ENCODE measurements around the gene LHPP.

The LHPP gene

DNA sequence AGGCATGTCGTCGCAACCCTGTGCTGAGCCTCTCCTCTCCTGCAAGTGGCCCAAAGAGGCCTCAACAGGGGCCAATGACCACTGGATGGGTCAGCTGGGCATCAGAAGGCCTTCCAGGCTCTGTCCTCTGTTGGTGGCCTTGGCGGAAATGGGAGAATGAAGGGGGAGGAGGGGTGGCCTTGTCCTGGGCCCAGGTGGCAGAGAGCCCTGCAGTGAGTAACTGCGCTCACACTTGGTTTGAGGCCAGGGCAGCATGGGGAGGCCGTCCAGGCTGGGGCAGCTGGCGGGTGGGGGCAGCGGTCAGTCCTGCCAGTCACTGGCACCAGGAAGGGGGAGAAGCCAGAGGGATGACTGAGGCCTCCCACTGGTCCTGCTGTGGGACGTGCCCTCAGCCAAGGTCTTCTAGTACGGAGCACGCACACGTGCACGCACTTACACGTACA lies 59.8 kb downstream of the LHPP start:
- DNase-seq (ENCODE audit: low read depth): no peak

DNA sequence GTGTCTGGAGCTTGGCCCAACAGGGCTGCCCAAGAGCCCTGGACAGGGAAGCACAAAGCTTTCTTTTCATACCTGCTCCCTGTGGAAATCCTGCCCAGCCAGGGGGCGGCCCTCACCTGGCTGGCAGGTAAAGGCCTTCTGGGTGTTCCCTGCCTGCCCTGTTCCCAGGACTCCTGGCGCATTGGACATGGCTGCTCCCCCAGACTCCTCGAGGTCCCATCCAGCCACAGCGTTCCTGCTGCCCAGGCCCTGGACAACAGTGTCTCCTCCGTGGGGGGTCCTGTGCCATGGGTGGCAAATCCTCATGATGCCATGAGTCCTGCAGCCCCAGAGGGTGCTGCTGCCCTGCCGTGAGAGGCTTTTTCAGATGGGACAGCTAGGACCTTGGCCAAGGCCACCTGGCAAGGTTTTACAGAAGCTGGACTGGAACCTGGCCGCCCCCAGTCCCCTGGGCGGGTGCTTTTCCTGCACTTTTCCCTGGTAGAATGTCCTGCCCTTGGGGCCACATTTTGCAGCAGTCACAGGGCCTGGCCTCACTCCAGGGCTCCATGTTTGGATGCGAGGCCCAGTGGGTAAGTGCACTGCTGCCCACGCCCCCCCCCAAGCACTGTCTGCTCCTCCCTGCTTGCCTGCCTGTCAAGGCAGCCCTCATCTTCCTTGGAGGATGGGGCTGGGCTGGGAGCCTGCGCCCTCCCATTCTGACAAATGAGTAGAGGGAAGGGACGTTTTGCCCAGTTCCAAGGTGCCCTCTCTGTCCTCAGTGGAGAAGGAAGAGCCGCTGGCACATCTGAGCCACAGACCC lies 60.7 kb downstream of the LHPP start:
- DNase-seq (ENCODE audit: low read depth): no peak

DNA sequence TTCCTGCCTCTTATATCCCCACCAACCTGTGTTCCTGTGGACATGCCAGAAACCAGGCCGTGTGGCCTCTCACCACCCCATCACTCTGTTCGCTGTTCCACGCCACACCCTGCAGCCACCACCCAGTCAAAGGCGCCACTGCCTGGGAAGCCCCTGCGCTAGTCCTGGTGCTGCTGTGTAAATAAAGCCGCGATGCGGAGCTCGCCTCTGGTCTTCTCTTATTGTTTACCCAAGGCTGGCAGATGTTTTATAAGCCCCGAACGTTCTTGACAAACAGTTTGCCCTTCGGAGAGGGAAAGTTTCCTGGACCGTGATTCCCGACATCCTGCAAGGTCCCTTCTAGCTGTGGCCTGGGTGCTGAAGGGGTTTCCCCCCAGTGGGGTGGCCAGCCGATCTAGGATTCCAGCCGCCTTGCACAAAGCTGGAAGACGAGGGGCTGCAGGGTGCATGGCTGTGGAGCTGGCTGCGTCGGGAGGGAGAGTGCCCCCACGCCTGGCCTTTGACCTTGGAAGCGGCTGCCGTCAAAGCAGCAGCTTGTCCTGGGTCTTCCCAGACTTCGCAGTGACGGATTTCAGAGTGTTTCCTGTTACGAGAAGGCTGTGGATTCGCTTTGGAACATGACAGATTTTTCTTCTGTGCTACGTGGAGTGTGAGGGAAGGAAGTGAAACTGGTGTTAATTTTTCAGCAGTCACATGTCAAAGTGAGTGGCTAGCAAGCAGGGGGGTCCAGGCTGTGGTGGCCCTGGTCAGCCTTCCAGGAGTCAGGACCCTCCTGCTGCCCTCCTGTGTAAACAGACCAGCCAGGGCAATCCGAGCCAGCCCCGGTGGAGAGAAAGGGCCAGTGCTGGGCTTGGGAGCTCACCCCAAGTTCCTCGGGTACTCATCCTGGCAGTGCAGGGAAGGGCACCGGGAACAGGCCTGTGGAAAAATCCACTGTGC lies 61.6 kb downstream of the LHPP start:
- no peak for DNase-seq (ENCODE audit: low read depth)

DNA sequence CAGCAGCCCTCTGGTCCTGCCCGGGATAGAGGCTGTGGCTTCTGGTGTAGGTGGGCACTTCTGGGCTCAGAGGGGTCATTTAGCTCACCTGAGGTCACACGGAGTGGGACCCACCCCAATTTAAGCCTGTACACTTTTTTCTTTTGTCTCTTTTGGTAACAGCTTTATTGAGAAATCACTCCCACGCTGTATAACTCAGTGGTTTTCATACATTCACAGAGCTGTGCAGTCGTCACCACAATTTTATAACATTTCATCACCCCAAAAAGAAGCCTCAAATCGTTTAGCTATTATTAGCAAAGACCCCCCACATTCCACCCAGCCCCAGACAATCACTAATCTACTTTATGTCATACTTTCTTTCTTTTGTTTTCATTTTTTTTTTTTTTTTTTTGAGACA lies 62.3 kb downstream of the LHPP start:
- no peak for DNase-seq (ENCODE audit: low read depth)

DNA sequence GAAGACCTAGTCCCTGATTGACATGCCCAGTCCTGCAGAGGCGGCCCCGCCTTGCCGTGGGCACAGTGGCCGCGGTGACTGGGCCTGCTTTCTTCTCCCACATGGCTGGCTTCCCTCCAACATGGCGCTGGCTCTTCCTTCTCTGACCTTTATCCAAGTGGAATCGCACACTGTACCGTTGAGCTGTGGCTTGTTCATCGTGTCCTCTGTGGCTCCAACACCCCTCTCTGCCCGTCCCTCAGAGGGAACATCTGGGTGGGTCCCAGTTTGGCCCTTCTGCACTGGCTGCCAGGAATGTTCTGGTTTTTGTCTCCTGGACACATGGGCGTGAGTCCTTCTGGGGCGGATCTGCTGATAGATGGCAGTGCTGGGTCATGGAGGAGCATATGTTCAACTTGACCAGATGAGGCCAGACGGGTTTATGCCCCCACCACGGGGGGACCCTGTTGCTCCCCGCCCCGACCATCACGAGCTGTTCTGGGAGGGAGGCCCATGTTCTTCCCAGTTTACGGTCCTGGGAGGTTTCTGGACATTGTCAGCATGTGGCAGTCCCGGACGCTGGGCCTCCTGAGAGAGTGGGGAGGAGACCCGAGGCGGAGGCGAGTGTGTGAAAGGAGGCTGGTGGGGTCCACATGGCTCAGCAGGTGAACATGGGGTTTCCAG lies 63.5 kb downstream of the LHPP start:
- no peak for DNase-seq (ENCODE audit: low read depth)

DNA sequence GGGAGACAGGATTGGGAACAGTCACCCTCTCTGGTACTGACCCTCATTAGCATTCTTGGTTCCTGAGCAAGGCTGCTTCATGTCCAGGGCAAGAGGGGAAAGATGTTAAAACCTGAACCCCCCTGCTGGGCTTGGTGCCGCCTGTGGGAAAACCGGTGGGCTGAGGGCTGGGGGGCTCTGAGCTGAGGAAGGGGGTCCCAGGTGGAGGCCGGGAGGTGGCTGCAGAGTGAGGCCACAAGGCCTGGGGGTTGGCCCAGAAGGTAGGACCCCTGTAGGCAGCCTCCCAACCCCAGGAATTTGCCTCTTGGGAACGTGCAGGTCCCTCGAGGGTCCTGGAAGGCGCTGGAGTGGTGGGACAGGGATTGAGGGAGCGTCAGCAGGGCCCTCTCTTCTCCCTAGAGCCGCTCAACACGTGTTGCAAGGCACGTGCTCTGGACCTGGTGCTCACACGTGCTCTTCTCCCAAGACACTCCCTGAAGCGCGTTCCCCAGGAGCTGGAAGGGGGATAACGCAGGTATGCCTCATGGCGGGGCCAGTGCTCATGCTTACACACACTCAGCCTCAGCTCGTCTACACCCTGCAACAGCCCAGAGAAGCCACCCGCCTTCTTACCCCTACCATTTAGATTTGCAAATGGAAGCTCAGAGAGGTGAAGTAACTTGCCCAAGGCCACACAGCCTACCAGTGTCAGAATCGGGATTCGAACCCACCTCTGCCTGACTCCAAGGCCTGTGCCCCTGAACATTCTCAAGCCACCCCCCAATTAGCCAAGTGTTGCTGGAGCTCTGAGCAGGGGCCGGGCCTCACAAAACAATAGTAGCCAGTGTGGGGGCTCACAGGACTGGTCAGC lies 64.4 kb downstream of the LHPP start:
- DNase-seq (ENCODE audit: low read depth): no peak

DNA sequence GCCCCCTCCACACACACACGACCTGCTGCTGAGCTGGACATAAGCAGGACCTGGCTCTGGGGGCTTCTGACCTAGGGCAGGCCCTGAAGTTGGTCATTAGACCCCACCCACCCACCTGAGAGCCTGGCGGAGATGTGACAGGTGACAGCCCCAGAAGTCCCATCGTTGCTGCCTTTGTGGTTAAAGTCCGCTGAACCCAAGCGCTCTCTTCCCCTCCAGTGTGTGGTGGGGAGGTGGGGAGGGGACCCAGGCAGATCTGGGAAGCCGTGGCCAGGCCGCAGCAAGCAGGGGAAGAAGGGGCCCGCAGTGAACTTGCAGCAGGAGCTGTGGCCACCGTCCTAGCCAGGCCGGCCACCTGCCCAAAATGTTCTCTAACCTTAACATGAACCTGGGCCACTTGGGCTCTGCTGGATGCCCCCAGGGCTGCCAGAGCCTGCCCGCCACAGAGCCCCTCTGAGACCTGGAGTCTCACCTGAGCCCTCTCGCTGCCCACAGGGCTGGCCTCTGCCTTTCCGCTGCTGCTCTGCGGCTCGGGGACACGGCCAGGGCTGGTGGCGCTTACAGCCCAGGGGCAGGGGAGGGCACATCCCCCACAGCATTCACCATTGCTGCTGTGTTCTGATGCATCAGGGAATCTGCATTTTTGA lies 65.1 kb downstream of the LHPP start:
- DNase-seq (ENCODE audit: low read depth): no peak

DNA sequence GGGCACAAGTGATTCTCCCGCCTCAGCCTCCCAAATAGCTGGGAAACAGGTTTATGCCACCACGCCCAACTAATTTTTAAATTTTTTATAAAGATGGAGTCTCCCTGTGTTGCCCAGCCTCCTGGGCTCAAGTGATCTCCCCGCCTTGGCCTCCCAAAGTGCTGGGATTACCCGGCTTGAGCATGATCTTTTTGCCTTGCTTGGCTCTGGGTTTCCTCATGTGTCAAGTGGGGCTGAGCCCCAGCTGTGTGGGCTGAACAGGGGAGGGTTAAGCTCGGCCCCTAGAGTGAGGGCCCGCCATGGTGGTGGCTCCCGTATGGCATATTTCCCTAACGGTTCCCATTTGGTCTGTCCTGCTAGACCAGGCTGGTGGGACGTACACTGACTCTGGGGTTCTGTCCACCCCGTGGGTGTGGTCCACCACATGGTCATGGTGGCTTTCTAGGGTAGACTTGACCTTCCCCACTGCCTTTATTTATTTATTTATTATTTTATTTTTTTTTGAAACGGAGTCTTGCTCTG lies 66.3 kb downstream of the LHPP start:
- no peak for DNase-seq (ENCODE audit: low read depth)

DNA sequence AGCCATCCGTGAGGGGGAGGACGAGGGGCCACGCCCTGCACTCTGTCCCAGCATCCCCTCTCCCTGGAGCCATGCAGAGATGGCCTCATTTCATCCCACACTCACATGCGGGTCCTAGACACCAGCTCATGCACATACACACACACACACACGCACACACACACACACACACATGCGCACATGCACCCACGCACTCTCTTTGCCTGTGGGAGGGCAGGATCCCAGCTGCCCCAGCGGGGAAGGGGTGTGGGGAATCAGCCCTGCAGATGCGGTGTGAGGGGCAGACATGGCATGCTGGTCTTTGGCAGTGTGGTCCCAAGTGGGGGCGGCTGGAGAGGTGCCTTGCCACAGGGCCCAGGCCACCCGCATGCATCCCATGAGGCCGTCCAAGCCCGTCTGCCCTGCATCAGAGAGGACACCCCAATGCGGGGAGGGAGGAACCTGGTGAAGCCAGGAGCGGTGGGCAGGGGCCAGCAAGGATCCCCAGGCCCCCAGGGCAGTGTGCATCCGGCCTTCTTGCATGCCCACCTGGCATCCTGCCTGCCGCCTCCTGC lies 68.1 kb downstream of the LHPP start:
- DNase-seq (ENCODE audit: low read depth): no peak

DNA sequence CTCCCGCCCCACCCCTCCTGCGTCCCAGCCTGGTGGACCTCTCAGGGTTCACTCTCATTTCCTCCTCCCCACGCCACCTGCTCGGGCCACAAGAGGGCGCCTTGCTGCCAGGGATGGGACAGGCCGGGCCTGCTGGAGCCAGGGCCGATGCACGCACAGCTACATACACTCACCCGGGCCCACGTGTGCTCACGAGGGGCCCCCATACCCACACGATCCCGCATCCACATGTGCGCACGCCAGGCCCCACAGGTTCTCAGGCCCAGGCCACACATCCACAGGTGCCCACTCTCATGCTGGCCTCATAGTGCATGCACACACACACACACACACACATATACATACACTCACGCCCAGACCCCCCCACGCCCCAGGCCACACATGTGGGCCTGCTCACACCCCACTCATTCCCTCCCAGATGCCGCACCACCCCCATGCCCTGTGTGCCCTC lies 68.6 kb downstream of the LHPP start:
- peak; percentile 66 for DNase-seq (ENCODE audit: low read depth)

DNA sequence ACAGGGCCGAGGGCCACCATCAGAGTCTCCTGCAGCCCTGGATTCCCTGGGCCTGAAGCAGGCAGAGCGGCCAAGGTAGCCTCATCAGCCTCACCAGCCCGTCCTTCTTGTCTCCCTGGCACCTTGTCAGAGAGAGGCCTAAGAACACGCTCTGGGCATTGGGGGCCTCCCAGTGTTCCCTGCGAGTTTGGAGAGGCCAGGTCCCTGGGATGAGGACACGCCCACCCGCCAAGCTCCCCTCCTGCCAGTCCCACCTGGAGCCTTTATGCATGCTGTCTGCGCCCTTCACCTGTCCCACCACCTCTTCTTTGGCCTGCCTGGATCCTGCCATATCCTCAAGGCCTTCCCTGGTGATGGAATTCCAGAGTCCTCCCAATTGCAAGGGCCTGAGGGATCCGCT lies 69.2 kb downstream of the LHPP start:
- DNase-seq (ENCODE audit: low read depth): no peak

DNA sequence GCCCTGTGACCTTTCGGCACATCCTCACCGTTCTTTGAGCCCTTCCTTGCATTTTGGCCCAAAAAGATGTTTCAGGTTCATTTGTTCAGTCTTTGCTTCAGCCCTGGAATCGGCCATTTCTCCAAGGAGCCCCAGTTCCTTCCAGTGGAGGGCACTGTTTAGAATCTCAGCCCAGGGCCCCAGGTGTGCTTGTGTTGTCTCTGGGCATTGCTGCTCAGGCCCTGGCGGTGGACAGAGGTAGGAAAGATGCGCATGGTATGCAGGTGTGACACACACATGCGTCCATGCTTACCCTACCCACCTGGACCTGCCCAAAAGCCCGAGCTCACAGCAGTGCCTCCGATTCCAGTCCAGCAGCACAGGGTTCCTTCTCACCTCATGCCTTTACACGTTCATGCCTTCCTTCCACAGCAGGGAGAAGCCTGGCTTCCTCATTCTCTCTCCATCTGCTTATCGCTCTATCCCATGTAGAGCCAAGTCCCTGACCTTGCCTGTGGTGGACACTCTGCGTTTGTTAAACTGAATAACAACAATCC lies 70.6 kb downstream of the LHPP start:
- DNase-seq (ENCODE audit: low read depth): no peak

DNA sequence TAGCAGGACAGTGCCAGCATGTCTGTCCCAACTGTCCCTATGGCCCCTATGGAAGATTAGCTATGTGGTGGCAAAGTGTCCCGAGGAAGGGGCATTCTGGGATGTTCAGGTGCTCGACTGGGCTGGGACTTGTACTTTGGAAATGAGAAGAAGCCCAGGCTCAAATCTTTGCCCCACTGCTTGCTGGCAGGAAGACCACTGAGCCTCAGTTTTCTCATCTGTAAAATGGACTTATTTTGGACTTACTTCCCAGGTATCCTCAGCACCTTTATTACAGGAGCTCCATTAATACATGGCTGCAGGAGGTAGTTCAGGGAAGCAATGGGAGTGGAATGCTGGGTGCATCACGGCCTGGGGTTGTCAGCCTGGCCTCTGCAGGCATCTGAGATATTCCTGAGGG lies 71.2 kb downstream of the LHPP start:
- no peak for DNase-seq (ENCODE audit: low read depth)

DNA sequence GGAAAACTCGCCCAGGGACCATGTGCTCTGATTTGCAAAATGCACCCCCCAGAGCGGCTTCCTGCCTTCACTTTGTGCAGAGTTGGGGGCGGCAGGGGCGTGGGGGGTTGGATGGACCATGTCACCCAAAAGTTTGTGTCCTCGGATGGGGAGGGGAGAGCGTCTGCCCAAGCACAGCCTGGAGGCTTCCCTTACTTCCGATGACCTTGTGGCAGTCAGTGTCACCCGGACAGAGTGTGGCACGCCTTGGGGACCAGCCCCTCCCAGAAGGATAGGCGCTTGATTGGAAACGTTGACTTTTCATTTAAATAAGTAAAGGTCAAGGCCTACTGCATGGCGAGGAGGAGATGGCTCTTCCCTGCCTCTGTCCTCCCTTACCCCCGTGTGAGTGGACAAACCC lies 71.6 kb downstream of the LHPP start:
- DNase-seq (ENCODE audit: low read depth): no peak

DNA sequence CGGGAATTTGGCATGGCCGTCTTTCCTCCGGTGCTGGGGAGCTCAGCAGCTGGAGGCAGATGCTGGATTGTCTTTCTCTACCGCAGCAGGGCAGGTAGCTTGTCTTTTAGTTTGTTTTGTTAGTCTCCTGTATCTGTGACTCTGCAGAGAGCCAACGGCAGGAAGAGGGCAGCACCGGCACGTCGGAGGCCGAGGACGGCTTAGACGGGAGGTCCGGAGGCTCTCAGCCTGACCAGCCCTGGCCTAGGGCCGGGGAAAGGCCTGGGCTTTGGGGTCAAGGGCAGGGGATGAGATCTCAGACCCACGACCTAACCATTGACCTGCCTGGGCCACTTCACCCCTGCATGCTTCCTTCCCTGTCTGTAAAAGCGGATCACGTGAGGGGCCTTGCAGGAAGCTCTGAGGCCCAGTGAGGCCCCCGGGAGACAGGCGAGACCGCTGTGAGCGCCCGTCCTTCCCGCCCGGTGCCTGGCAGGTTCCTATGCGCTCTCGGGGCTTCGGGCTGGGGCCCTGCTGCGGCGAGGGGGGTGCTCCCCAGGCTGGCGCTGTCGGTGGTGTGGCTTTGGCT lies 72.7 kb downstream of the LHPP start:
- no peak for DNase-seq (ENCODE audit: low read depth)

DNA sequence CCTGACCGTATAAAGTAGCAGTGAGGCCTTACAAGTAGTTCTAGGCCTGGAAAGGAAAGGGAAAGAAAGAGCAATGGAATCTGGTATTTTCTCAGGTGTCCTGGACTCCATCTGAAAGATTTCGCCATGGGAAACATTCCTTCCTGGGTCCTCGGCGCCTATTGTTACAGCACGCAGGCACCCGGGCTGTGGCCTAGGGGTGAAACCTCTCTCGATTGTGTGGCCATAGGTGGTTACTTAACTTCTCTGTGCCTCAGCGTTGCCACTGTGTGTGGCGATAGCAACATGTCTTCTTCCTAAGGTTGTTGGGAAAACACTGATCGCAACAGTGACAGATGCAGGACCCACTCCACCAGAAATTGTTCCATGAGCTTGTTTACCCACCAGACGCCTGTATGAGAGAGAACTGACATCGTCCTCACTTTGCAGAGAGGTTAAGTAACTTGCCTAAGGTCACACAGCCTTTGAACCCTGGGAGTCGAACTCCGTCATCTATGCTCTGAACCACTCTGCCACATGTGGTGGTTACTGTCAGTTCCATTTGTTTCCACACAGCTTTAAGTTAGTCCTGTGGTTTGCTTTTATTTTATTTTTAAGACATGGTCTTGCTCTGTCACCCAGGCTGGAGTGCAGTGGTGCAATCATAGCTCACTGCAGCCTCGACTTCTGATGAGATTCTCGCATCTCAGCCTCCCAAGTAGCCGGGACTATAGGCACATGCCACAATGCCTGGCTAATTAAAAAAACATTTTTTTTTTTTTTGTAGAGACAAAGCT lies 73.4 kb downstream of the LHPP start:
- DNase-seq (ENCODE audit: low read depth): no peak

DNA sequence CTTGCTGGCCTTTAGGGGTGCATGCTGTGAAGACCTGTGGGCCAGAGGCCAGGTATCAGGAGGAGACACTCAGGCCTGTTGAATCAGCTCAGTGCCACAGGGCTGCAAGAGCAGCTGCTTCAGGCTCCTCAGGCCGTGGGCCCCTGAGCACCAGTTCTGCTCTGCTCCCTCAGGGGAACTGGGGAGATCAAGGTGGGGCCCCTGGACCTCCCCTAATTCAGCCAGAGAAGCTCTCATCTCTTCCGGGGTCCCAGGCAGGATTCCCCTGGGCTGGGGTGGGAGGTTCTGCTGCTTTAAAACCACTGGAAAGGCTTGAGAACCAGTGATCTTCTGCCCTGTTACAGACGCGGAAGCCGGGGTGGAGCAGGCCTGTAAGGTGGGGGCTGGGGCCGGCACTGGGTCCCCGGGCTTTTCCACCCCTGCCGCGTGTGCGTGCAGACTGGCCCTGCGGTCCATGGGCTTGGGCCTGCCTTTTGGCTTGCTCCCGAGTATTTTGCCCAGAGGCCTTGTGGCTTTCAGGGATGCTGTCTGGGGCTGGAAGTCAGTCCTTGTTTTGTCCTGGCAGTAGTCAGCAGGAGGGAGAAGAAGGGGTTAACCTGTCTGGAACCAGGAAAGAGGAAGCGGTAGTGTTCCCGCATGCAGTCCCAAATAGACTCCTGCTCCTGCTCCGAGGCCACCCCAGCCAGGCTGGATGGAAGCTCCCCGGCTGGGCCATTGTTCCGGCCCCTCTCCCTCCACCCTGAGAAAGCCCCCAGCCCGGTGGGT lies 74.3 kb downstream of the LHPP start:
- no peak for DNase-seq (ENCODE audit: low read depth)

DNA sequence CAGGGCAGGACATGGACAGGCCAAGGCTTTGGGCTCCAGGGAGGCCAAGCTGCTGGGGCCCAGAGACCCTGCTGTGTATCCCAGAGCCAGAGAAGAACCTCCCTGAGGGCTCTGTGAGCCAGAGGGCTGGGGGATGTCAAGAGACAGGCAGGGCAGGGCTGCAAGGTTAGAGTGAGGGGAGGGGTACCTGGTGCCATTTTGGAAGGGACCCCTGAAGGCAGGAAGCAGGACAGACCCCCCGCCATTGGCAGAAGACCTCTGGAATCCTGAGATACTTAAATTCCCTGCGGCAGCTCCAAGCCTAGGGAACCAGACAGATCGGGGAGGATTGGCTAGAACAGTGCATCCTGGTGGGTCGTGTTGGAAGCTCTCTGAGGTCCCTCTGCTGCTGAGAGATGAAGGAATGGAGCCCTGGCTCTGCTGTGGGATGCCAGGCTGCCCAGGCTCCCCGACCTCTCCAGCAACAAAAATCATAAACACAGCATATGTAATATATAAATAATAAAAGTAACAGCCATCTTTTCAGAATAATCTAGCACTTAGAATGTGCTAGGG lies 75.0 kb downstream of the LHPP start:
- DNase-seq (ENCODE audit: low read depth): no peak
